HUES48 (cell line): ENCODE results near the gene UBQLN3.

Experiments used
- H3K27ac ChIP-seq: one replicate; pipeline ENCODE4 v1.7.0; 2013; ENCODE audit warnings: low read depth, low read length, inconsistent platforms
- H3K27me3 ChIP-seq: 2 replicates; pipeline ENCODE4 v1.6.1; 2013; ENCODE audit warnings: mild to moderate bottlenecking, low read length; ENCODE audit not compliant: control insufficient read depth, insufficient read depth
- H3K36me3 ChIP-seq: 2 replicates; pipeline ENCODE4 v1.6.1; 2013; ENCODE audit warnings: low read length; ENCODE audit not compliant: control insufficient read depth, insufficient read depth
- H3K4me1 ChIP-seq: 2 replicates; pipeline ENCODE4 v1.6.1; 2013; ENCODE audit warnings: mild to moderate bottlenecking, low read length; ENCODE audit not compliant: control insufficient read depth, insufficient read depth
- H3K4me3 ChIP-seq: 2 replicates; pipeline ENCODE4 v1.5.1; 2013; ENCODE audit warnings: mild to moderate bottlenecking, low read depth, low read length
- H3K9ac ChIP-seq: 2 replicates; pipeline ENCODE4 v1.6.1; 2013; ENCODE audit warnings: mild to moderate bottlenecking, low read depth, low read length, moderate library complexity
- H3K9me3 ChIP-seq: 2 replicates; pipeline ENCODE4 v1.6.1; 2013; ENCODE audit warnings: low read length; ENCODE audit not compliant: control insufficient read depth, insufficient read depth

UBQLN3 gene

GRCh38 chr11:5509803-5510202, at the start of gene UBQLN3:
Gene UBQLN3 (minus strand): TSS chr11:5509957. CDS start chr11:5509558, 399 bp downstream.
- Histone ChIP-seq H3K27me3 (no peaks in the 10 kb centered on the region), H3K4me3 (no peak within 1 kb of the TSS), H3K27ac (no peak within 1 kb of the TSS), H3K9me3 (no peaks in the 10 kb centered on the region), H3K4me1 (peaks cover 5% of the 10 kb centered on the region; the same call in 1 of the 2 replicates), H3K9ac (no peak within 1 kb of the TSS), H3K36me3 (no peaks in the 10 kb centered on the region)

- H3K27ac ChIP-seq, result no peak overlapping the region
- peaks cover 3% of the 10 kb centered on the region; the same call in 1 of the 2 replicates for H3K4me1 ChIP-seq
- no peaks in the 10 kb centered on the region for H3K36me3 ChIP-seq
- no peaks in the 10 kb centered on the region for H3K27me3 ChIP-seq
- no peaks in the 10 kb centered on the region for H3K9me3 ChIP-seq
- H3K9ac ChIP-seq, result no peak overlapping the region
- H3K4me3 ChIP-seq, result no peak overlapping the region
Observed at GRCh38 chr11:5557751-5558150, 48.0 kb upstream of the UBQLN3 start.

GRCh38 chr11:5556596-5557188, 46.9 kb upstream of the UBQLN3 start:
- no peaks in the 10 kb centered on the region for H3K27me3 ChIP-seq
- H3K4me1 ChIP-seq, result peaks cover 3% of the 10 kb centered on the region; the same call in 1 of the 2 replicates

GRCh38 chr11:5553343-5553742, 43.6 kb upstream of the UBQLN3 start:
- peaks cover 3% of the 10 kb centered on the region; the same call in 1 of the 2 replicates for H3K4me1 ChIP-seq
- H3K9me3 ChIP-seq, result no peaks in the 10 kb centered on the region
- H3K36me3 ChIP-seq, result no peaks in the 10 kb centered on the region

More at GRCh38 chr11:5556596-5557188, 46.9 kb upstream of the UBQLN3 start:
- Histone ChIP-seq H3K9ac (no peak overlapping the region), H3K9me3 (no peaks in the 10 kb centered on the region), H3K4me3 (no peak overlapping the region), H3K36me3 (no peaks in the 10 kb centered on the region), H3K27ac (no peak overlapping the region)

GRCh38 chr11:5550440-5551095, 40.8 kb upstream of the UBQLN3 start:
- H3K4me3 ChIP-seq, result no peak overlapping the region
- H3K9ac ChIP-seq, result no peak overlapping the region
- H3K27ac ChIP-seq, result no peak overlapping the region
- no peaks in the 10 kb centered on the region for H3K9me3 ChIP-seq
- H3K4me1 ChIP-seq, result no peaks in the 10 kb centered on the region
- no peaks in the 10 kb centered on the region for H3K27me3 ChIP-seq
- H3K36me3 ChIP-seq, result no peaks in the 10 kb centered on the region

More at GRCh38 chr11:5553343-5553742, 43.6 kb upstream of the UBQLN3 start:
- Histone ChIP-seq H3K27me3 (no peaks in the 10 kb centered on the region), H3K4me3 (no peak overlapping the region), H3K9ac (no peak overlapping the region), H3K27ac (no peak overlapping the region)

- Histone ChIP-seq H3K9ac (no peak within 1 kb of the TSS), H3K4me1 (no peaks in the 10 kb centered on the region), H3K9me3 (no peaks in the 10 kb centered on the region), H3K27me3 (no peaks in the 10 kb centered on the region), H3K36me3 (no peaks in the 10 kb centered on the region), H3K27ac (no peak within 1 kb of the TSS), H3K4me3 (no peak within 1 kb of the TSS)
Observed at GRCh38 chr11:5548440-5548839, 38.7 kb upstream of the UBQLN3 start, which contains the start of gene OR52H1. Gene OR52H1 (minus strand): TSS chr11:5548540. CDS start chr11:5545505, 3,035 bp downstream.

GRCh38 chr11:5547982-5548381, 38.2 kb upstream of the UBQLN3 start:
- H3K9ac ChIP-seq, result no peak overlapping the region
- no peak overlapping the region for H3K27ac ChIP-seq
- no peaks in the 10 kb centered on the region for H3K9me3 ChIP-seq
- no peak overlapping the region for H3K4me3 ChIP-seq
- no peaks in the 10 kb centered on the region for H3K27me3 ChIP-seq
- H3K4me1 ChIP-seq, result no peaks in the 10 kb centered on the region
- H3K36me3 ChIP-seq, result no peaks in the 10 kb centered on the region

- H3K27ac ChIP-seq, result no peak overlapping the region
- no peaks in the 10 kb centered on the region for H3K4me1 ChIP-seq
- H3K4me3 ChIP-seq, result no peak overlapping the region
- no peak overlapping the region for H3K9ac ChIP-seq
- H3K36me3 ChIP-seq, result no peaks in the 10 kb centered on the region
- no peaks in the 10 kb centered on the region for H3K27me3 ChIP-seq
- H3K9me3 ChIP-seq, result no peaks in the 10 kb centered on the region
Observed at GRCh38 chr11:5546457-5546856, 36.7 kb upstream of the UBQLN3 start.

- Histone ChIP-seq H3K4me1 (no peaks in the 10 kb centered on the region), H3K27me3 (no peaks in the 10 kb centered on the region), H3K9me3 (no peaks in the 10 kb centered on the region), H3K9ac (no peak overlapping the region), H3K36me3 (no peaks in the 10 kb centered on the region), H3K4me3 (no peak overlapping the region), H3K27ac (no peak overlapping the region)
Observed at GRCh38 chr11:5541427-5541826, 31.7 kb upstream of the UBQLN3 start.

GRCh38 chr11:5536482-5536881, 26.7 kb upstream of the UBQLN3 start:
- no peaks in the 10 kb centered on the region for H3K9me3 ChIP-seq
- no peaks in the 10 kb centered on the region for H3K27me3 ChIP-seq
- no peak overlapping the region for H3K9ac ChIP-seq
- no peaks in the 10 kb centered on the region for H3K36me3 ChIP-seq
- H3K4me3 ChIP-seq, result no peak overlapping the region
- no peak overlapping the region for H3K27ac ChIP-seq
- no peaks in the 10 kb centered on the region for H3K4me1 ChIP-seq

GRCh38 chr11:5534046-5534445, 24.3 kb upstream of the UBQLN3 start:
- H3K27me3 ChIP-seq, result no peaks in the 10 kb centered on the region
- no peaks in the 10 kb centered on the region for H3K36me3 ChIP-seq
- H3K4me3 ChIP-seq, result no peak overlapping the region
- no peak overlapping the region for H3K9ac ChIP-seq
- no peak overlapping the region for H3K27ac ChIP-seq
- no peaks in the 10 kb centered on the region for H3K9me3 ChIP-seq
- H3K4me1 ChIP-seq, result no peaks in the 10 kb centered on the region
